Measurements from ENCODE around the gene PUSL1. TPM values are rescaled to one million over a fixed set of nuclear protein-coding genes. Genes with fewer than 3 reads are reported as not detected.
A peak's percentile ranks its signal among the peaks of the same experiment; 100 is the strongest.

The PUSL1 gene
- total RNA-seq, 2 experiments from 2014 or later: 31.3 to 57.1 TPM

DNA sequence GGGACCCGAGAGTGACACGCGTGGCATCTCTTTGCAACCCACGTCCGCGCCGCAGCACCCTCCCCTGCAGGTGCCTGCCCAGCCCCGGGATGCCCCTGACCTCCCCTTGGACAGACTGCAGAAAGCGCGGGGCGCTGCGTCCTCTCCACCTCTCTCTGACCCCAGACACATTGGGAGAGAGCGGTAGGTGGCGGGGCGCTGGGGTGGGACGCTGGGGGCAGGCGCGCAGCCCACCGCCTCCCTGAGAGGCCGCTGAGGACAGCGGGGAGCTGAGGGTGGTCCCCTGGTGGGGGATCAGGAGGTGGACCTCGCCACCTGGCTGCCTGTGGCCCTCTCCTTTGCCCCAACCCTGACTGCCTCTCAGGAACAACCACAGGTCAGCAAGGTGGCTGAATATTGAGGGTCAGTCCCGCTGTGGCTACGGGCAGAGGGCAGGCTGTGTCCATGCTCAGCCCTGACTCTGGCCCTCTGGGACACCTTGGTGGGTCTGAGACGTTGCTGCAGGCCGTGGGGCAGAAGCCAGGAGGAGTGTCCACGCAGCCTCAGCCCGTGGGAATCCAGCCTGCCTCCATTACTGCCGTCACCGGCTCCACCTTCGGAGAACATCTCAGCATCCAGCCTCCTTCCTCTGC, 34.0 kb upstream of the PUSL1 start:
- ChIA-PET POLR2A (interaction anchor here (0.6 to 1.4 kb wide), 2 partner anchors 13 to 360 kb away, joined by 3 read pairs; no protein-coding TSS in a partner anchor), CTCF (ENCODE audit: unreplicated experiment) (interaction anchor here (0.9 kb wide), 1 partner anchor 152 kb away, joined by 11 read pairs; no protein-coding TSS in a partner anchor)
- intact Hi-C loops (cut with micrococcal nuclease; ENCODE audit: unreplicated experiment): no loop called here
- H3K4me2 ChIP-seq (ENCODE audit: low read length): peak overlapping the region; percentile 79
- peak overlapping the region; percentile 94 for H3K4me3 ChIP-seq (ENCODE audit: low read depth, low read length, poor library complexity, severe bottlenecking)
- peak overlapping the region; percentile 77; the same call in 1 of the 2 replicates for H2AFZ ChIP-seq (ENCODE audit: low read length)
- H4K20me1 ChIP-seq (ENCODE audit: insufficient read depth, low read length): 0 out of 2 replicates have a peak, but pooled peaks cover 12% of the 10 kb centered on the region
- no peak overlapping the region for H3K27ac ChIP-seq (ENCODE audit: low read depth, low read length, poor library complexity, severe bottlenecking)
- peaks cover 27% of the 10 kb centered on the region for H3K36me3 ChIP-seq (ENCODE audit: insufficient read depth, low read length)
- no peaks in the 10 kb centered on the region for H3K9me3 ChIP-seq (ENCODE audit: low read length)
- DNase-seq (ENCODE audit: low spot score): no peak
- peaks cover 38% of the 10 kb centered on the region for H3K79me2 ChIP-seq (ENCODE audit: insufficient read depth, low read depth, low read length)
- peaks cover 26% of the 10 kb centered on the region for H3K4me1 ChIP-seq (ENCODE audit: insufficient read depth, low read length, poor library complexity, severe bottlenecking)
- no TSS peak for BruUV-seq (replicated peaks)
- H3K9me2 ChIP-seq (ENCODE audit: insufficient read depth, low read length): no peaks in the 10 kb centered on the region
- no peak for TF ChIP-seq EZH2phosphoT487 (IDR thresholded peaks at IDR 0.05; ENCODE audit: borderline replicate concordance, low read depth, low read length)
- TF ChIP-seq, protein P1, sequence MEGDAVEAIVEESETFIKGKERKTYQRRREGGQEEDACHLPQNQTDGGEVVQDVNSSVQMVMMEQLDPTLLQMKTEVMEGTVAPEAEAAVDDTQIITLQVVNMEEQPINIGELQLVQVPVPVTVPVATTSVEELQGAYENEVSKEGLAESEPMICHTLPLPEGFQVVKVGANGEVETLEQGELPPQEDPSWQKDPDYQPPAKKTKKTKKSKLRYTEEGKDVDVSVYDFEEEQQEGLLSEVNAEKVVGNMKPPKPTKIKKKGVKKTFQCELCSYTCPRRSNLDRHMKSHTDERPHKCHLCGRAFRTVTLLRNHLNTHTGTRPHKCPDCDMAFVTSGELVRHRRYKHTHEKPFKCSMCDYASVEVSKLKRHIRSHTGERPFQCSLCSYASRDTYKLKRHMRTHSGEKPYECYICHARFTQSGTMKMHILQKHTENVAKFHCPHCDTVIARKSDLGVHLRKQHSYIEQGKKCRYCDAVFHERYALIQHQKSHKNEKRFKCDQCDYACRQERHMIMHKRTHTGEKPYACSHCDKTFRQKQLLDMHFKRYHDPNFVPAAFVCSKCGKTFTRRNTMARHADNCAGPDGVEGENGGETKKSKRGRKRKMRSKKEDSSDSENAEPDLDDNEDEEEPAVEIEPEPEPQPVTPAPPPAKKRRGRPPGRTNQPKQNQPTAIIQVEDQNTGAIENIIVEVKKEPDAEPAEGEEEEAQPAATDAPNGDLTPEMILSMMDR (conservative IDR thresholded peaks at IDR 0.05; ENCODE audit: low read length): no peak

DNA sequence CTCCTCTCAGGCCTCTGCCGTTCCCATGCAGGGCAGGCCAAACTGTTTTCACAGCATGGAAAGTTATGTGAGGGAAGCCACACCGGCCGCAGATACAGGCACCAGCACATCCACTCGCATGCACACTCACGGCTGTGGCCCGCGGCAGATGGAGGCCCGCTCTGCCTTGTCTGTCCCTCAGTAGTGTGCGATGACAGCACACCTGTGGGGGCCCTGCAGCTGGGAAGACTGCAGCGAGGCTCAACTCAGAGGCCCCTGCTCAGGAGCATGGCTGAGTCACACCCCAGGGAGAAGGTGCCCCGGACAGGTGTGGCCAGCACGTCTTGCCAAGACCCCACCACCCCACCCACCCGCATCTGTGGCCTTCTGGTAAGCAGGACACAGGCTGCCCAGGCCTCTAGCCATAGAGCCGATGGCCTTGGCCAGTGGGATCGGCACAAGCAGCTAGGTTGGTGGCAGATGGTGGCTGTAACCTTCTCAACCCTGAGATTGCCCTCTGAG, 33.4 kb upstream of the PUSL1 start:
- Histone ChIP-seq H3K9me3 (ENCODE audit: low read length) (no peaks in the 10 kb centered on the region), H3K79me2 (ENCODE audit: insufficient read depth, low read depth, low read length) (peaks cover 33% of the 10 kb centered on the region), H3K9me2 (ENCODE audit: insufficient read depth, low read length) (no peaks in the 10 kb centered on the region), H2AFZ (ENCODE audit: low read length) (no peak overlapping the region), H4K20me1 (ENCODE audit: insufficient read depth, low read length) (0 out of 2 replicates have a peak, but pooled peaks cover 12% of the 10 kb centered on the region), H3K27ac (ENCODE audit: low read depth, low read length, poor library complexity, severe bottlenecking) (no peak overlapping the region), H3K4me2 (ENCODE audit: low read length) (peak overlapping the region; percentile 79), H3K36me3 (ENCODE audit: insufficient read depth, low read length) (peaks cover 23% of the 10 kb centered on the region), H3K4me1 (ENCODE audit: insufficient read depth, low read length, poor library complexity, severe bottlenecking) (peaks cover 26% of the 10 kb centered on the region), H3K4me3 (ENCODE audit: low read depth, low read length, poor library complexity, severe bottlenecking) (no peak overlapping the region)
- BruUV-seq (replicated peaks): no TSS peak
- CTCF ChIA-PET (ENCODE audit: unreplicated experiment): no interaction called here
- TF ChIP-seq, protein P1 (conservative IDR thresholded peaks at IDR 0.05; ENCODE audit: low read length): no peak
- no peak for TF ChIP-seq EZH2phosphoT487 (IDR thresholded peaks at IDR 0.05; ENCODE audit: borderline replicate concordance, low read depth, low read length)
- intact Hi-C loops (cut with micrococcal nuclease; ENCODE audit: unreplicated experiment): no loop called here
- DNase-seq (ENCODE audit: low spot score): no peak
- POLR2A ChIA-PET: interaction anchor here (0.6 to 0.7 kb wide), 2 partner anchors 30 to 360 kb away, joined by 3 read pairs; no protein-coding TSS in a partner anchor

DNA sequence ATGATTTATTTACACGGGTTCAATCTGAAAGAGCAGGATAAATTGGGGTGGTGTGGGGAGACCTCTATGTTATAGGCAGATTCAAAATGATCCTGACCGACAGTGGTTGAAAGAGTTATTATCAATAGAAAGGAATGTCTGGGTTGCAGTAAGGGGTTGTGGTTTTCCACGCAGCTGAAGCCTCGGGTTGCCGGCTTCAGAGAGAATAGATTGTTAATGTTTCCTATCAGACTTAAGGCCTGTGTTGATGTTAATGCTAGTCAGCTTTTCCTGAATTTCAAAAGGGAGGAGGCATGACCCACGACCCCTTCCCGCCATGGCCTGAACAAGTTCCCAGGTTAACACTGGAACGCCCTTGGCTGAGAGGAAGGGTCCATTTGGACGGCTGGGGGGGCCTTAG, 32.6 kb upstream of the PUSL1 start:
- Histone ChIP-seq H4K20me1 (ENCODE audit: insufficient read depth, low read length) (0 out of 2 replicates have a peak, but pooled peaks cover 12% of the 10 kb centered on the region), H2AFZ (ENCODE audit: low read length) (no peak overlapping the region), H3K36me3 (ENCODE audit: insufficient read depth, low read length) (peaks cover 15% of the 10 kb centered on the region), H3K9me2 (ENCODE audit: insufficient read depth, low read length) (no peaks in the 10 kb centered on the region), H3K27ac (ENCODE audit: low read depth, low read length, poor library complexity, severe bottlenecking) (no peak overlapping the region), H3K79me2 (ENCODE audit: insufficient read depth, low read depth, low read length) (peaks cover 24% of the 10 kb centered on the region), H3K4me2 (ENCODE audit: low read length) (no peak overlapping the region), H3K4me3 (ENCODE audit: low read depth, low read length, poor library complexity, severe bottlenecking) (no peak overlapping the region), H3K9me3 (ENCODE audit: low read length) (no peaks in the 10 kb centered on the region), H3K4me1 (ENCODE audit: insufficient read depth, low read length, poor library complexity, severe bottlenecking) (peaks cover 26% of the 10 kb centered on the region)
- BruUV-seq (replicated peaks): no TSS peak
- DNase-seq (ENCODE audit: low spot score): no peak
- intact Hi-C loops (cut with micrococcal nuclease; ENCODE audit: unreplicated experiment): no loop called here
- CTCF ChIA-PET (ENCODE audit: unreplicated experiment): no interaction called here
- POLR2A ChIA-PET: interaction anchor here (0.7 kb wide), 1 partner anchor 29 kb away, joined by 3 read pairs; no protein-coding TSS in a partner anchor
- no peak for TF ChIP-seq EZH2phosphoT487 (IDR thresholded peaks at IDR 0.05; ENCODE audit: borderline replicate concordance, low read depth, low read length)
- TF ChIP-seq, protein P1 (conservative IDR thresholded peaks at IDR 0.05; ENCODE audit: low read length): no peak
